ENCODE results near the gene TMPRSS5. TPM values are rescaled to one million over a fixed set of nuclear protein-coding genes. Genes with fewer than 3 reads are reported as not detected.

Gene TMPRSS5
- total RNA-seq, 1 experiment from 2014 or later, result 0.49 TPM

- Mint-ChIP-seq H3K9me3 (ENCODE audit: unreplicated experiment) (peaks cover 6% of the 10 kb centered on the region), H3K27me3 (ENCODE audit: insufficient read depth, unreplicated experiment) (peaks cover 22% of the 10 kb centered on the region), H3K36me3 (ENCODE audit: insufficient read depth, unreplicated experiment) (no peaks in the 10 kb centered on the region), H3K4me3 (ENCODE audit: unreplicated experiment) (no peak overlapping the region), H3K4me1 (ENCODE audit: insufficient read depth, unreplicated experiment) (no peaks in the 10 kb centered on the region), H3K27ac (ENCODE audit: low read depth, unreplicated experiment) (no peak overlapping the region)
- TF ChIP-seq CTCF (IDR thresholded peaks at IDR 0.05; ENCODE audit: unreplicated experiment), result no peak
- no TSS peak for BruUV-seq (replicated peaks)
- ChIA-PET CTCF (interaction anchor here (0.6 kb wide), 1 partner anchor 1370 kb away, joined by 7 read pairs; no protein-coding TSS in a partner anchor), POLR2A (interaction anchor here (0.8 kb wide), 1 partner anchor 12 kb away, joined by 3 read pairs; no protein-coding TSS in a partner anchor)
- no peak for DNase-seq (ENCODE audit: unreplicated experiment)
- intact Hi-C loops (cut with micrococcal nuclease), result no loop called here
Measured at GRCh38 chr11:113651023-113651422, 55.1 kb downstream of the TMPRSS5 start.

GRCh38 chr11:113649311-113649710 lies 56.8 kb downstream of the TMPRSS5 start:
- H3K36me3 Mint-ChIP-seq (ENCODE audit: insufficient read depth, unreplicated experiment), result no peaks in the 10 kb centered on the region
- H3K4me1 Mint-ChIP-seq (ENCODE audit: insufficient read depth, unreplicated experiment), result no peaks in the 10 kb centered on the region
- TF ChIP-seq CTCF (IDR thresholded peaks at IDR 0.05; ENCODE audit: unreplicated experiment), result no peak
- intact Hi-C loops (cut with micrococcal nuclease), result no loop called here
- POLR2A ChIA-PET, result no interaction called here
- H3K4me3 Mint-ChIP-seq (ENCODE audit: unreplicated experiment), result no peak overlapping the region
- H3K27me3 Mint-ChIP-seq (ENCODE audit: insufficient read depth, unreplicated experiment), result peaks cover 22% of the 10 kb centered on the region
- H3K9me3 Mint-ChIP-seq (ENCODE audit: unreplicated experiment), result peaks cover 6% of the 10 kb centered on the region
- no TSS peak for BruUV-seq (replicated peaks)
- no peak overlapping the region for H3K27ac Mint-ChIP-seq (ENCODE audit: low read depth, unreplicated experiment)
- DNase-seq (ENCODE audit: unreplicated experiment), result no peak
- CTCF ChIA-PET, result interaction anchor here (1.2 kb wide), 1 partner anchor 124 kb away, joined by 3 read pairs; the partner anchor contains the start of gene ZW10

GRCh38 chr11:113647856-113648255 lies 58.3 kb downstream of the TMPRSS5 start:
- ChIA-PET CTCF (interaction anchor here (0.6 kb wide), 1 partner anchor 65 kb away, joined by 3 read pairs; no protein-coding TSS in a partner anchor), POLR2A (no interaction called here)
- no peak for TF ChIP-seq CTCF (IDR thresholded peaks at IDR 0.05; ENCODE audit: unreplicated experiment)
- BruUV-seq (replicated peaks), result no TSS peak
- no peak overlapping the region for H3K27ac Mint-ChIP-seq (ENCODE audit: low read depth, unreplicated experiment)
- DNase-seq (ENCODE audit: unreplicated experiment), result no peak
- no peak overlapping the region for H3K4me3 Mint-ChIP-seq (ENCODE audit: unreplicated experiment)
- peaks cover 6% of the 10 kb centered on the region for H3K9me3 Mint-ChIP-seq (ENCODE audit: unreplicated experiment)
- H3K4me1 Mint-ChIP-seq (ENCODE audit: insufficient read depth, unreplicated experiment), result no peaks in the 10 kb centered on the region
- peaks cover 10% of the 10 kb centered on the region for H3K27me3 Mint-ChIP-seq (ENCODE audit: insufficient read depth, unreplicated experiment)
- no peaks in the 10 kb centered on the region for H3K36me3 Mint-ChIP-seq (ENCODE audit: insufficient read depth, unreplicated experiment)
- intact Hi-C loops (cut with micrococcal nuclease), result no loop called here

GRCh38 chr11:113647108-113647507 lies 59.0 kb downstream of the TMPRSS5 start:
- POLR2A ChIA-PET, result no interaction called here
- no peak for DNase-seq (ENCODE audit: unreplicated experiment)
- no peak for TF ChIP-seq CTCF (IDR thresholded peaks at IDR 0.05; ENCODE audit: unreplicated experiment)
- no TSS peak for BruUV-seq (replicated peaks)
- H3K4me1 Mint-ChIP-seq (ENCODE audit: insufficient read depth, unreplicated experiment), result no peaks in the 10 kb centered on the region
- no peak overlapping the region for H3K4me3 Mint-ChIP-seq (ENCODE audit: unreplicated experiment)
- no peak overlapping the region for H3K27ac Mint-ChIP-seq (ENCODE audit: low read depth, unreplicated experiment)
- H3K9me3 Mint-ChIP-seq (ENCODE audit: unreplicated experiment), result peaks cover 6% of the 10 kb centered on the region
- peaks cover 2% of the 10 kb centered on the region for H3K27me3 Mint-ChIP-seq (ENCODE audit: insufficient read depth, unreplicated experiment)
- intact Hi-C loops (cut with micrococcal nuclease), result no loop called here
- CTCF ChIA-PET, result interaction anchor here (0.7 kb wide), 1 partner anchor 358 kb away, joined by 5 read pairs; no protein-coding TSS in a partner anchor
- H3K36me3 Mint-ChIP-seq (ENCODE audit: insufficient read depth, unreplicated experiment), result no peaks in the 10 kb centered on the region

Measured in MCF 10A (cell line).